T-helper 2 cell (primary cell): ENCODE data around the gene CIART.
A peak's percentile ranks its signal among the peaks of the same experiment; 100 is the strongest.
"Not testable (repeated sequence)": the region's sequence is repeated elsewhere in the genome, so short reads cannot be mapped to it uniquely, and the experiment has no call there.

Experiments used
- DNase-seq, 5 experiments: peaks; one replicate each; pipeline versions ENCODE4 v3.0.0 to v3.0.0-alpha.2; 2012 to 2022

Gene CIART

GRCh38 chr1:150311762-150312161 lies 29.4 kb downstream of the CIART start:
- no peak for DNase-seq

DNA sequence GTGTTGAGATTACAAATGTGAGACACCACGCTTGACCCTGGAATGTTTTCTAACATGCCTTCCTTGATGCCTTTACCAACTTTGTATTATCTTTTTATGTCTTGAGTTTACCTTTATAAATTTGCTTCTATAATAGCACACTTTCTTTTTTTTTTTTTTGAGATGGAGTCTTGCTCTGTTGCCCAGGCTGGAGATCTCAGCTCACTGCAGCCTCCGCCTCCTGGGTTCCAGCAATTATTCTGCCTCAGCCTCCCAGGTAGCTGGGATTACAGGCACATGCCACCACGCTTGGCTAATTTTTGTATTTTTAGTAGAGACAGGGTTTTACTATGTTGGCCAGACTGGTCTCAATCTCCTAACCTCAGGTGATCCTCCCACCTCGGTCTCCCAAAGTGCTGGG lies 32.3 kb downstream of the CIART start:
- DNase-seq, result not testable (repeated sequence)

- DNase-seq, result no peak
Measured at GRCh38 chr1:150320667-150320978, 38.3 kb downstream of the CIART start.

DNA sequence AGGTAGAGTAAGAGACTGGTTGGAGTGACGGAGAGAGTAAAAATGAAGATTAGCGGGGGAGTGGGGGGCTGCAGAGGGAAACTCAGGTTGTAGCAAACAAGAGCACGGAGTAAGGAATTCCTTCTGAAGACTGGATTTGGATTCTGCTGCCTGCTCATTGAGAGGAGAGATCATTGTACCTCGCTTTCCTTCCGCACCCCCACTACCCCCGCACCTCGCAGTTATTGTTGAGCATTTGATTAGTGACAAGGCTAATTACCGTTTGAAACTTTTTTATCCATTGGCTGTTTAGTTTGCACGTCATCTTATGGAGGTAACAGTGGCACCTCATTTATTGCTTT lies 39.4 kb downstream of the CIART start:
- DNase-seq, result peak in 1 of 5 experiments; percentile 35

DNA sequence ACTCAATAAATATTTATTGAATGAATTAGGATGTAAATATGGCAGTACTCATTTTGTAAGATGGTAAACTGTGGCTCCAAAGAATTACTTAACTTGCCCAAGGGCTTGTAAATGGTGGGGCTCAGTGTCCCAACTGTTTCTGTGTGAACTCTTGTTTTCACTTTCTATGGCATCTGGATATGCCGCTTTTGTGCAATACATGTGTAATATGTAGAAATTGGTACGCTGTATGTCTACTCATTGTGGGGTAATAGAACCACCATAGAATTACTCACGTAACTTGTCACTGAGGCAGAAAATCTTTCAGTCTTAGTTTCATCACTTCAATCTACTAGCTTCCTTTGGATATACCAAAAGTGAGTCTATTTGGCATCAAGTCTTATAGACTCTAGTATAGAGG lies 40.0 kb downstream of the CIART start:
- DNase-seq, result peak in 1 of 5 experiments; percentile 64

DNA sequence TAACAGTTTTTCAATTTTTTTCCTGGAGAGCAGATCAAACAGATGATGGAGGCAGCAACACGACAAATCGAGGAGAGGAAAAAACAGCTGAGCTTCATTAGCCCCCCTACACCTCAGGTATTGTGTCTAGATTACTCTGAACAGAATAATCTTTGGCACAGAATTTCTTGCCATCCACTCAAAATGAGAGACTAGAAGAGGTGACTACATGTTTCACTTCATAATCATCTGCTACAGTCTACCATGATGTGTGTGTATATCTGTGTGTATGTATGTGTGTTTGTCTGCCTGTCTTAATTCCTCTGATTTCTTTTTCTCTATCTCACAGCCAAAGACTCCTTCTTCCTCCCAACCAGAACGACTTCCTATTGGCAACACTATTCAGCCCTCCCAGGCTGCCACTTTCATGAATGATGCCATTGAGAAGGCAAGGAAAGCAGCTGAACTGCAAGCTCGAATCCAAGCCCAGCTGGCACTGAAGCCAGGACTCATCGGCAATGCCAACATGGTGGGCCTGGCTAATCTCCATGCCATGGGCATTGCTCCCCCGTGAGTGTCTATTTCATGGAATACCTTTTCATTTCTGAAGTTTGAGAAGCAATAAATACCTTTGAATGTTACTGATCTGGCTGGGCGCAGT lies 50.4 kb downstream of the CIART start:
- DNase-seq, result no peak
